ENCODE measurements around the gene ERN1. TPM values are rescaled to one million over a fixed set of nuclear protein-coding genes. Genes with fewer than 3 reads are reported as not detected.

Gene ERN1
- total and polyA plus RNA-seq, 2 of the 13 experiments (the other 11 are each of a cell fraction or from before 2014, with no cell fraction given): 6.0 to 12.7 TPM

- TF ChIP-seq EP300 (IDR thresholded peaks at IDR 0.05; ENCODE audit: low read depth in 2 of 2, low read length in 2 of 2) (no peak), EP300 (CRISPR knock-in tag; IDR thresholded peaks at IDR 0.05; ENCODE audit: borderline replicate concordance) (no peak), MTA1 (CRISPR knock-in tag; IDR thresholded peaks at IDR 0.05; ENCODE audit: borderline replicate concordance) (no peak), HNF1B (CRISPR knock-in tag; IDR thresholded peaks at IDR 0.05) (no peak), CCDC6 (CRISPR knock-in tag; IDR thresholded peaks at IDR 0.05) (no peak)
Observed at GRCh38 chr17:64161380-64162176, 31.6 kb upstream of the ERN1 start (continued).

- in situ Hi-C loops (cut with HindIII; ENCODE audit: extremely low pct_ligation_motif_present, low pct_unique_long_range_greater_than_20kb): no loop called here
Observed at GRCh38 chr17:64160378-64160777, 30.4 kb upstream of the ERN1 start.

More at GRCh38 chr17:64160378-64160777, 30.4 kb upstream of the ERN1 start:
- no TSS peak for BruUV-seq (replicated peaks)
- Histone ChIP-seq H3K4me1 (ENCODE audit: insufficient read depth, low read length) (peaks cover 39% of the 10 kb centered on the region), H3K27ac (ENCODE audit: extremely low read length, insufficient read depth, low read length) (no peak overlapping the region), H3K36me3 (replicated peaks in 1 of 2; ENCODE audit: control insufficient read depth in 1 of 2, insufficient read depth in 2 of 2, low read length in 2 of 2) (peaks cover 10 to 37% of the 10 kb centered on the region in 2 experiments), H2AFZ (ENCODE audit: low read length) (no peak overlapping the region), H4K20me1 (ENCODE audit: insufficient read depth, low read length) (no peaks in the 10 kb centered on the region), H3K79me2 (ENCODE audit: insufficient read depth, low read length) (no peaks in the 10 kb centered on the region), H3K27me3 (ENCODE audit: control insufficient read depth in 1 of 2, insufficient read depth in 2 of 2, low read length in 2 of 2) (no peaks in the 10 kb centered on the region), H3K4me2 (ENCODE audit: low read depth, low read length) (no peak overlapping the region), H3K4me3 (replicated peaks in 1 of 3; ENCODE audit: insufficient read depth in 1 of 3, low read depth in 2 of 3, low read length in 3 of 3) (no peak overlapping the region), H3K9ac (ENCODE audit: insufficient read depth, low read depth, low read length) (no peak overlapping the region), H3K9me3 (ENCODE audit: low read length) (no peaks in the 10 kb centered on the region)
- TF ChIP-seq ZNF44 (CRISPR knock-in tag; IDR thresholded peaks at IDR 0.05): no peak
- TF ChIP-seq SMARCC2 (IDR thresholded peaks at IDR 0.05): no peak
- TF ChIP-seq ZBTB37 (CRISPR knock-in tag; IDR thresholded peaks at IDR 0.05): no peak
- TF ChIP-seq TBX2 (CRISPR knock-in tag; IDR thresholded peaks at IDR 0.05; ENCODE audit: borderline replicate concordance): no peak
- no peak for TF ChIP-seq NCOA1 (CRISPR knock-in tag; IDR thresholded peaks at IDR 0.05)
- no peak for TF ChIP-seq RORA (CRISPR knock-in tag; IDR thresholded peaks at IDR 0.05)
- no peak for TF ChIP-seq SRSF4 (IDR thresholded peaks at IDR 0.05; ENCODE audit: low read depth, low read length, poor library complexity, severe bottlenecking)
- DNase-seq (ENCODE audit: low spot score): no peak
- 95% methylated on average over 4 of the region's 4 CpGs for WGBS (ENCODE audit: low lambda C conversion rate)
- no peak for FAIRE-seq
- CTCF ChIA-PET (ENCODE audit: low intra/inter-chr PET ratio, low total read pairs): no interaction called here
- POLR2A ChIA-PET: interaction anchor here (3.9 kb wide), 1 partner anchor 14 kb away, joined by 15 read pairs; no protein-coding TSS in a partner anchor
- intact Hi-C loops (cut with micrococcal nuclease; ENCODE audit: unreplicated experiment): no loop called here
- no peak for ATAC-seq

Measured in HepG2 (cell line).